ENCODE measurements around the gene TMEM178B. TPM values are rescaled to one million over a fixed set of nuclear protein-coding genes. Genes with fewer than 3 reads are reported as not detected.

Gene TMEM178B
- total and polyA plus RNA-seq, 9 of the 15 experiments (the other 6 are each of a cell fraction or from before 2014, with no cell fraction given) = under 0.01 to 0.03 (median 0.01) TPM; not detected in 5

- TF ChIP-seq CCNT2 (IDR thresholded peaks at IDR 0.05; ENCODE audit: borderline replicate concordance, extremely low read depth, insufficient read length, low read depth, low read length) (no peak), ATF6 (CRISPR knock-in tag; IDR thresholded peaks at IDR 0.05) (no peak), PML (IDR thresholded peaks at IDR 0.05; ENCODE audit: low read length) (no peak)
- TF ChIP-seq, protein P1, sequence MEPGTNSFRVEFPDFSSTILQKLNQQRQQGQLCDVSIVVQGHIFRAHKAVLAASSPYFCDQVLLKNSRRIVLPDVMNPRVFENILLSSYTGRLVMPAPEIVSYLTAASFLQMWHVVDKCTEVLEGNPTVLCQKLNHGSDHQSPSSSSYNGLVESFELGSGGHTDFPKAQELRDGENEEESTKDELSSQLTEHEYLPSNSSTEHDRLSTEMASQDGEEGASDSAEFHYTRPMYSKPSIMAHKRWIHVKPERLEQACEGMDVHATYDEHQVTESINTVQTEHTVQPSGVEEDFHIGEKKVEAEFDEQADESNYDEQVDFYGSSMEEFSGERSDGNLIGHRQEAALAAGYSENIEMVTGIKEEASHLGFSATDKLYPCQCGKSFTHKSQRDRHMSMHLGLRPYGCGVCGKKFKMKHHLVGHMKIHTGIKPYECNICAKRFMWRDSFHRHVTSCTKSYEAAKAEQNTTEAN (CRISPR knock-in tag; IDR thresholded peaks at IDR 0.05) = no peak
Measured at GRCh38 chr7:141354251-141354650, 280.4 kb downstream of the TMEM178B start (continued).

- Histone ChIP-seq H3K4me3 (no peak overlapping the region), H3K9me3 (replicated peaks; ENCODE audit: control insufficient read depth, insufficient read depth, low read depth, low read length) (no peaks in the 10 kb centered on the region), H3K79me2 (ENCODE audit: control insufficient read depth, insufficient read depth, low read length) (no peaks in the 10 kb centered on the region), H3K4me2 (ENCODE audit: insufficient read depth, low read length) (no peak overlapping the region), H4K20me1 (replicated peaks; ENCODE audit: control insufficient read depth, insufficient read depth, low read length) (no peaks in the 10 kb centered on the region), H2AFZ (ENCODE audit: low read depth, low read length) (no peak overlapping the region), H3K36me3 (ENCODE audit: control insufficient read depth, insufficient read depth, low read length) (no peaks in the 10 kb centered on the region), H3K27me3 (ENCODE audit: control insufficient read depth in 2 of 2, insufficient read depth in 2 of 2, low read length in 2 of 2) (peaks cover 0 to 2% of the 10 kb centered on the region in 2 experiments; a peak in 2 of 5 replicates), H3K4me1 (replicated peaks in 1 of 2; ENCODE audit: control insufficient read depth in 2 of 2, insufficient read depth in 2 of 2, low read length in 2 of 2) (no peaks in the 10 kb centered on the region), H3K27ac (ENCODE audit: extremely low read depth, low read depth, low read length) (no peak overlapping the region), H3K9me1 (ENCODE audit: control insufficient read depth, insufficient read depth, low read length) (no peaks in the 10 kb centered on the region), H3K9ac (ENCODE audit: insufficient read depth in 1 of 2, low read depth in 2 of 2, low read length in 2 of 2) (no peak overlapping the region)
- in situ Hi-C loops (cut with MboI) = no loop called here
- POLR2A ChIA-PET = no interaction called here
- FAIRE-seq (no peak), ATAC-seq (no peak), DNase-seq (ENCODE audit: extremely low read depth in 1 of 4, low spot score in 3 of 4) (no peak)
- BruUV-seq (replicated peaks) = no TSS peak
- CTCF ChIA-PET (ENCODE audit: low intra/inter-chr PET ratio) = no interaction called here
- intact Hi-C loops (cut with micrococcal nuclease) = no loop called here
- 0% methylated on average over 1 of the region's 1 CpG for WGBS (ENCODE audit: insufficient coverage, low coverage, missing lambda C conversion rate)
- TF ChIP-seq PYGO2 (tag; IDR thresholded peaks at IDR 0.05) (no peak), ZNF511 (CRISPR knock-in tag; IDR thresholded peaks at IDR 0.05) (no peak), RBM17 (IDR thresholded peaks at IDR 0.05; ENCODE audit: borderline replicate concordance, low read depth, low read length) (no peak), ATF2 (CRISPR knock-in tag; IDR thresholded peaks at IDR 0.05) (no peak), SMC3 (conservative IDR thresholded peaks at IDR 0.05; ENCODE audit: insufficient read depth, low read depth, low read length) (no peak), ZSCAN29 (IDR thresholded peaks at IDR 0.05) (no peak), TRIM28 (IDR thresholded peaks at IDR 0.05) (no peak)
- TF ChIP-seq, protein P2, sequence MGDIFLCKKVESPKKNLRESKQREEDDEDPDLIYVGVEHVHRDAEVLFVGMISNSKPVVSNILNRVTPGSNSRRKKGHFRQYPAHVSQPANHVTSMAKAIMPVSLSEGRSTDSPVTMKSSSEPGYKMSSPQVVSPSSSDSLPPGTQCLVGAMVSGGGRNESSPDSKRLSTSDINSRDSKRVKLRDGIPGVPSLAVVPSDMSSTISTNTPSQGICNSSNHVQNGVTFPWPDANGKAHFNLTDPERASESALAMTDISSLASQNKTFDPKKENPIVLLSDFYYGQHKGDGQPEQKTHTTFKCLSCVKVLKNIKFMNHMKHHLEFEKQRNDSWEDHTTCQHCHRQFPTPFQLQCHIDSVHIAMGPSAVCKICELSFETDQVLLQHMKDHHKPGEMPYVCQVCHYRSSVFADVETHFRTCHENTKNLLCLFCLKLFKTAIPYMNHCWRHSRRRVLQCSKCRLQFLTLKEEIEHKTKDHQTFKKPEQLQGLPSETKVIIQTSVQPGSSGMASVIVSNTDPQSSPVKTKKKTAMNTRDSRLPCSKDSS (IDR thresholded peaks at IDR 0.05; ENCODE audit: low read depth, partially characterized antibody) = no peak
- TF ChIP-seq, protein P3, sequence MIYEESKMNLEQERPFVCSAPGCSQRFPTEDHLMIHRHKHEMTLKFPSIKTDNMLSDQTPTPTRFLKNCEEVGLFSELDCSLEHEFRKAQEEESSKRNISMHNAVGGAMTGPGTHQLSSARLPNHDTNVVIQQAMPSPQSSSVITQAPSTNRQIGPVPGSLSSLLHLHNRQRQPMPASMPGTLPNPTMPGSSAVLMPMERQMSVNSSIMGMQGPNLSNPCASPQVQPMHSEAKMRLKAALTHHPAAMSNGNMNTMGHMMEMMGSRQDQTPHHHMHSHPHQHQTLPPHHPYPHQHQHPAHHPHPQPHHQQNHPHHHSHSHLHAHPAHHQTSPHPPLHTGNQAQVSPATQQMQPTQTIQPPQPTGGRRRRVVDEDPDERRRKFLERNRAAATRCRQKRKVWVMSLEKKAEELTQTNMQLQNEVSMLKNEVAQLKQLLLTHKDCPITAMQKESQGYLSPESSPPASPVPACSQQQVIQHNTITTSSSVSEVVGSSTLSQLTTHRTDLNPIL (CRISPR knock-in tag; IDR thresholded peaks at IDR 0.05) = no peak
Measured at GRCh38 chr7:141355032-141355431, 281.2 kb downstream of the TMEM178B start.
